HepG2 (cell line): ENCODE measurements around the gene WDR31. TPM values are rescaled to one million over a fixed set of nuclear protein-coding genes. Genes with fewer than 3 reads are reported as not detected.
A peak's percentile ranks its signal among the peaks of the same experiment; 100 is the strongest.

ENCODE experiments used
- HNRNPK ChIP-seq: fragments of 200-400 bp; formaldehyde crosslinking; IDR thresholded peaks from 2 replicates; pipeline ENCODE4 v1.6.1; 2018; ENCODE audit warnings: low read length, low read depth, moderate library complexity, mild to moderate bottlenecking; ENCODE audit not compliant: poor library complexity, severe bottlenecking
- JUN ChIP-seq: sonication (generic); formaldehyde crosslinking; IDR thresholded peaks from 2 replicates; pipeline ENCODE4 v1.4.0; 2020; ENCODE audit warnings: mild to moderate bottlenecking, missing genetic modification reagents
- KDM5B ChIP-seq: sonication (generic); formaldehyde crosslinking; IDR thresholded peaks from 2 replicates; pipeline ENCODE4 v1.4.0; 2020; ENCODE audit warnings: missing genetic modification reagents, mild to moderate bottlenecking, borderline replicate concordance
- KMT2B ChIP-seq: IDR thresholded peaks from 2 replicates; pipeline ENCODE4 v1.6.1; 2016; ENCODE audit warnings: missing genetic modification reagents, missing compliant biosample characterization
- TBL1XR1 ChIP-seq: fragments of 150-350 bp; IDR thresholded peaks from 2 replicates; pipeline ENCODE4 v1.6.1; 2014; ENCODE audit warnings: borderline replicate concordance, low read length; ENCODE audit not compliant: partially characterized antibody
- TCF7 ChIP-seq: sonication (generic); IDR thresholded peaks from 2 replicates; pipeline ENCODE4 v1.6.1; 2016; ENCODE audit warnings: antibody characterized with exemption, low read depth
- THAP11 ChIP-seq: IDR thresholded peaks from 2 replicates; pipeline ENCODE4 v1.6.1; 2016; ENCODE audit warnings: missing biosample characterization, missing genetic modification reagents
- YEATS2 ChIP-seq: sonication (generic); formaldehyde crosslinking; IDR thresholded peaks from 2 replicates; pipeline ENCODE4 v1.4.0; 2020; ENCODE audit warnings: missing genetic modification reagents, borderline replicate concordance
- ZBTB26 ChIP-seq: IDR thresholded peaks from 2 replicates; pipeline ENCODE4 v1.6.1; 2016; ENCODE audit warnings: missing compliant biosample characterization, missing genetic modification reagents, borderline replicate concordance
- ZNF10 ChIP-seq: sonication (generic); formaldehyde crosslinking; IDR thresholded peaks from 2 replicates; pipeline ENCODE4 v1.4.0; 2020; ENCODE audit warnings: mild to moderate bottlenecking, low read depth, missing genetic modification reagents, borderline replicate concordance
- ZNF503 ChIP-seq: sonication (generic); formaldehyde crosslinking; IDR thresholded peaks from 2 replicates; pipeline ENCODE4 v1.4.0; 2020; ENCODE audit warnings: missing genetic modification reagents
- ZNF589 ChIP-seq: sonication (generic); formaldehyde crosslinking; conservative IDR thresholded peaks from 2 replicates; pipeline ENCODE4 v1.8.0; 2022; ENCODE audit warnings: mild to moderate bottlenecking, moderate library complexity, missing genetic modification reagents
- ZNF652 ChIP-seq: IDR thresholded peaks from 2 replicates; pipeline ENCODE4 v1.6.1; 2016; ENCODE audit warnings: low read depth, borderline replicate concordance
- ZNF709 ChIP-seq: sonication (generic); formaldehyde crosslinking; IDR thresholded peaks from 2 replicates; pipeline ENCODE4 v1.5.0; 2020; ENCODE audit warnings: mild to moderate bottlenecking, missing genetic modification reagents
- polyA plus RNA-seq, 8 experiments: library from polyadenylated mRNA; depleted of rRNA in 3 of 8; stranded (reverse) in 7 of 8; unstranded in 1 of 8; fragments of >200 nt; fragmentation: Illumina TruSeq in 4 of 8; extraction: Trizol in 4 of 8; gene quantifications; 2 replicates each; pipeline versions ENCODE4 v1.2.1 to v1.2.3, GENCODE V29; 2011 to 2016; ENCODE audit warnings: low read depth in 4 of 8, missing spikeins in 1 of 8, mixed read lengths in 1 of 8; ENCODE audit not compliant: insufficient read depth in 1 of 8
- total RNA-seq, 5 experiments: library from RNA; depleted of rRNA; stranded (reverse); fragments of >200 nt; fragmentation: Illumina TruSeq; extraction: Trizol; gene quantifications; 2 replicates each; pipeline ENCODE4 v1.2.3, GENCODE V29; 2016; ENCODE audit warnings: low read depth in 1 of 5
- TF ChIP-seq, protein P1 (sequence below): sonication (generic); formaldehyde crosslinking; IDR thresholded peaks from 2 replicates; pipeline ENCODE4 v1.4.0; 2020; ENCODE audit warnings: mild to moderate bottlenecking, missing genetic modification reagents
- TF ChIP-seq, protein P2 (sequence below): sonication (generic); formaldehyde crosslinking; IDR thresholded peaks from 2 replicates; pipeline ENCODE4 v1.4.0; 2020; ENCODE audit warnings: missing genetic modification reagents
- TF ChIP-seq, protein P3 (sequence below): sonication (generic); formaldehyde crosslinking; IDR thresholded peaks from 2 replicates; pipeline ENCODE4 v1.8.0; 2022; ENCODE audit warnings: missing genetic modification reagents, mild to moderate bottlenecking, borderline replicate concordance

WDR31 gene
- total and polyA plus RNA-seq, 2 of the 13 experiments (the other 11 are each of a cell fraction or from before 2014, with no cell fraction given), result 0.33 to 1.7 TPM

- TF ChIP-seq ZNF503 (CRISPR knock-in tag), result peak; percentile 68; the same call in 1 of the 2 replicates
- TF ChIP-seq ZNF652 (CRISPR knock-in tag), result no peak
- TF ChIP-seq ZNF10 (CRISPR knock-in tag), result no peak
- TF ChIP-seq TCF7, result no peak
- TF ChIP-seq KMT2B (CRISPR knock-in tag), result peak; percentile 93
- TF ChIP-seq YEATS2 (CRISPR knock-in tag), result peak; percentile 93
- TF ChIP-seq ZBTB26 (CRISPR knock-in tag), result peak; percentile 91
- peak; percentile 94 for TF ChIP-seq THAP11 (CRISPR knock-in tag)
- peak; percentile 89 for TF ChIP-seq ZNF589 (CRISPR knock-in tag)
- no peak for TF ChIP-seq TBL1XR1
- 0 out of 2 replicates have a peak, but pooled peaks have one; percentile 37 for TF ChIP-seq JUN
- peak; percentile 91; the same call in 1 of the 2 replicates for TF ChIP-seq KDM5B (CRISPR knock-in tag)
- TF ChIP-seq ZNF709, result no peak
- TF ChIP-seq, protein P1, sequence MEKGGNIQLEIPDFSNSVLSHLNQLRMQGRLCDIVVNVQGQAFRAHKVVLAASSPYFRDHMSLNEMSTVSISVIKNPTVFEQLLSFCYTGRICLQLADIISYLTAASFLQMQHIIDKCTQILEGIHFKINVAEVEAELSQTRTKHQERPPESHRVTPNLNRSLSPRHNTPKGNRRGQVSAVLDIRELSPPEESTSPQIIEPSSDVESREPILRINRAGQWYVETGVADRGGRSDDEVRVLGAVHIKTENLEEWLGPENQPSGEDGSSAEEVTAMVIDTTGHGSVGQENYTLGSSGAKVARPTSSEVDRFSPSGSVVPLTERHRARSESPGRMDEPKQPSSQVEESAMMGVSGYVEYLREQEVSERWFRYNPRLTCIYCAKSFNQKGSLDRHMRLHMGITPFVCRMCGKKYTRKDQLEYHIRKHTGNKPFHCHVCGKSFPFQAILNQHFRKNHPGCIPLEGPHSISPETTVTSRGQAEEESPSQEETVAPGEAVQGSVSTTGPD, result no peak; the same call in 1 of the 2 replicates
- TF ChIP-seq HNRNPK, result peak; percentile 54
- TF ChIP-seq, protein P2, sequence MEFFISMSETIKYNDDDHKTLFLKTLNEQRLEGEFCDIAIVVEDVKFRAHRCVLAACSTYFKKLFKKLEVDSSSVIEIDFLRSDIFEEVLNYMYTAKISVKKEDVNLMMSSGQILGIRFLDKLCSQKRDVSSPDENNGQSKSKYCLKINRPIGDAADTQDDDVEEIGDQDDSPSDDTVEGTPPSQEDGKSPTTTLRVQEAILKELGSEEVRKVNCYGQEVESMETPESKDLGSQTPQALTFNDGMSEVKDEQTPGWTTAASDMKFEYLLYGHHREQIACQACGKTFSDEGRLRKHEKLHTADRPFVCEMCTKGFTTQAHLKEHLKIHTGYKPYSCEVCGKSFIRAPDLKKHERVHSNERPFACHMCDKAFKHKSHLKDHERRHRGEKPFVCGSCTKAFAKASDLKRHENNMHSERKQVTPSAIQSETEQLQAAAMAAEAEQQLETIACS (CRISPR knock-in tag), result peak; percentile 49; the same call in 1 of the 2 replicates
- TF ChIP-seq, protein P3, sequence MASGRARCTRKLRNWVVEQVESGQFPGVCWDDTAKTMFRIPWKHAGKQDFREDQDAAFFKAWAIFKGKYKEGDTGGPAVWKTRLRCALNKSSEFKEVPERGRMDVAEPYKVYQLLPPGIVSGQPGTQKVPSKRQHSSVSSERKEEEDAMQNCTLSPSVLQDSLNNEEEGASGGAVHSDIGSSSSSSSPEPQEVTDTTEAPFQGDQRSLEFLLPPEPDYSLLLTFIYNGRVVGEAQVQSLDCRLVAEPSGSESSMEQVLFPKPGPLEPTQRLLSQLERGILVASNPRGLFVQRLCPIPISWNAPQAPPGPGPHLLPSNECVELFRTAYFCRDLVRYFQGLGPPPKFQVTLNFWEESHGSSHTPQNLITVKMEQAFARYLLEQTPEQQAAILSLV (CRISPR knock-in tag), result peak; percentile 47; the same call in 1 of the 2 replicates
Measured at GRCh38 chr9:113340011-113340699, at the start of gene WDR31 (continued).
